Upper lobe of right lung (tissue), 1 donor: Measurements from ENCODE around the gene LIX1. TPM values are rescaled to one million over a fixed set of nuclear protein-coding genes. Genes with fewer than 3 reads are reported as not detected.

Experiments used
- ATAC-seq: fragments of 200-7000 bp; cut with Tn5 transposase; one replicate; pipeline ENCODE4 v1.9.1; 2020; ENCODE audit warnings: mild to moderate bottlenecking, moderate library complexity
- DNase-seq: peaks from one replicate; pipeline ENCODE4 v3.0.0-alpha.2; 2020
- H3K27ac ChIP-seq: fragments of 200-600 bp; one replicate; pipeline ENCODE4 v1.8.0; 2022
- H3K27me3 ChIP-seq: fragments of 200-600 bp; one replicate; pipeline ENCODE4 v1.8.0; 2022; ENCODE audit warnings: mild to moderate bottlenecking
- H3K36me3 ChIP-seq: fragments of 200-600 bp; one replicate; pipeline ENCODE4 v1.8.0; 2022
- H3K4me1 ChIP-seq: fragments of 200-600 bp; one replicate; pipeline ENCODE4 v1.8.0; 2022
- H3K4me3 ChIP-seq: fragments of 200-600 bp; one replicate; pipeline ENCODE4 v1.8.0; 2022; ENCODE audit warnings: mild to moderate bottlenecking
- H3K9me3 ChIP-seq: fragments of 200-600 bp; one replicate; pipeline ENCODE4 v1.8.0; 2022
- CTCF ChIP-seq: fragments of 200-600 bp; IDR thresholded peaks from one replicate; pipeline ENCODE4 v1.8.0; 2022; ENCODE audit warnings: antibody characterized with exemption
- intact Hi-C: fragments of 100-400 bp; cut with DNase I; formaldehyde crosslinking; loops from one replicate; pipeline ENCODE4 v1.11.0; 2022
- total RNA-seq: library from RNA; stranded (reverse); fragmentation: NEBNext Ultra II Directional; extraction: Animal tissue kit (Norgen Biotek cat#: 25700); gene quantifications from one replicate; pipeline ENCODE4 v1.2.1, GENCODE V29; 2021
- donor health status: DM: no; HTN: yes; CAD: no; lungs with severe emphysema.

LIX1 gene
- total RNA-seq, 1 donor from 2014 or later = not detected

- TF ChIP-seq CTCF = no peak
- Histone ChIP-seq H3K9me3 (no peaks in the 10 kb centered on the region), H3K4me1 (no peaks in the 10 kb centered on the region), H3K27ac (no peak overlapping the region), H3K36me3 (peaks cover 83% of the 10 kb centered on the region), H3K27me3 (no peaks in the 10 kb centered on the region), H3K4me3 (no peak overlapping the region)
- DNase-seq = no peak
- intact Hi-C loops = loop anchor here (10.0 kb wide), 1 partner anchor 400 kb away; no protein-coding TSS in a partner anchor
- no peak for ATAC-seq
Observed at GRCh38 chr5:97164846-97165245, 22.4 kb upstream of the LIX1 start.

- DNase-seq (no peak), ATAC-seq (no peak)
- intact Hi-C loops = loop anchor here (10.0 kb wide), 1 partner anchor 399 kb away; no protein-coding TSS in a partner anchor
- Histone ChIP-seq H3K27ac (peak overlapping the region; percentile 12), H3K36me3 (peaks cover 75% of the 10 kb centered on the region), H3K9me3 (no peaks in the 10 kb centered on the region), H3K4me3 (no peak overlapping the region), H3K27me3 (no peaks in the 10 kb centered on the region), H3K4me1 (no peaks in the 10 kb centered on the region)
- no peak for TF ChIP-seq CTCF
Observed at GRCh38 chr5:97163790-97164285, 21.4 kb upstream of the LIX1 start.

GRCh38 chr5:97163360-97163764 is 21.0 kb upstream of the LIX1 start:
- no peaks in the 10 kb centered on the region for H3K9me3 ChIP-seq
- no peaks in the 10 kb centered on the region for H3K4me1 ChIP-seq
- no peak overlapping the region for H3K4me3 ChIP-seq
- peak overlapping the region; percentile 12 for H3K27ac ChIP-seq
- H3K27me3 ChIP-seq = no peaks in the 10 kb centered on the region
- intact Hi-C loops = loop anchor here (10.0 kb wide), 1 partner anchor 399 kb away; no protein-coding TSS in a partner anchor
- TF ChIP-seq CTCF = peak; percentile 74
- peaks cover 71% of the 10 kb centered on the region for H3K36me3 ChIP-seq
- DNase-seq (no peak), ATAC-seq (no peak)

GRCh38 chr5:97162045-97162444 is 19.6 kb upstream of the LIX1 start:
- intact Hi-C loops = loop anchor here (10.0 kb wide), 1 partner anchor 397 kb away; no protein-coding TSS in a partner anchor

GRCh38 chr5:97157689-97158088 is 15.3 kb upstream of the LIX1 start:
- Histone ChIP-seq H3K4me3 (no peak overlapping the region), H3K27ac (no peak overlapping the region), H3K36me3 (peaks cover 22% of the 10 kb centered on the region), H3K4me1 (no peaks in the 10 kb centered on the region), H3K9me3 (peaks cover 7% of the 10 kb centered on the region), H3K27me3 (no peaks in the 10 kb centered on the region)
- no peak for TF ChIP-seq CTCF
- intact Hi-C loops = no loop called here
- ATAC-seq (no peak), DNase-seq (no peak)

More at GRCh38 chr5:97162045-97162444, 19.6 kb upstream of the LIX1 start:
- Histone ChIP-seq H3K36me3 (peaks cover 57% of the 10 kb centered on the region), H3K27me3 (no peaks in the 10 kb centered on the region), H3K27ac (no peak overlapping the region), H3K9me3 (peaks cover 7% of the 10 kb centered on the region), H3K4me1 (no peaks in the 10 kb centered on the region), H3K4me3 (no peak overlapping the region)
- peak; percentile 84 for ATAC-seq
- no peak for DNase-seq
- peak; percentile 92 for TF ChIP-seq CTCF

GRCh38 chr5:97151370-97151769 is 9.0 kb upstream of the LIX1 start:
- intact Hi-C loops = no loop called here
- TF ChIP-seq CTCF = no peak
- H3K4me3 ChIP-seq = no peak overlapping the region
- DNase-seq (no peak), ATAC-seq (no peak)
- H3K9me3 ChIP-seq = no peaks in the 10 kb centered on the region
- no peak overlapping the region for H3K27ac ChIP-seq
- no peaks in the 10 kb centered on the region for H3K27me3 ChIP-seq
- no peaks in the 10 kb centered on the region for H3K36me3 ChIP-seq
- no peaks in the 10 kb centered on the region for H3K4me1 ChIP-seq
